Astrocyte of the cerebellum (primary cell): ENCODE results near the gene CNGB1.

ENCODE experiments used
- DNase-seq: peaks from one replicate; pipeline ENCODE4 v3.0.0-alpha.2; 2011; ENCODE audit warnings: low read depth
- H3K4me3 ChIP-seq: 2 replicates; pipeline ENCODE4 v1.5.1; 2011; ENCODE audit warnings: mild to moderate bottlenecking, low read depth, low read length, moderate library complexity
- in situ Hi-C: cut with HindIII; loops from 2 replicates; pipeline ENCODE4 v1.10.0; 2017; ENCODE audit warnings: low sequenced_read_pairs
- TF ChIP-seq, protein P1 (sequence below): IDR thresholded peaks from 2 replicates; pipeline ENCODE4 v1.5.1; 2012; ENCODE audit warnings: low read length, low read depth, moderate library complexity, mild to moderate bottlenecking; ENCODE audit errors: missing control alignments

CNGB1 gene

DNA sequence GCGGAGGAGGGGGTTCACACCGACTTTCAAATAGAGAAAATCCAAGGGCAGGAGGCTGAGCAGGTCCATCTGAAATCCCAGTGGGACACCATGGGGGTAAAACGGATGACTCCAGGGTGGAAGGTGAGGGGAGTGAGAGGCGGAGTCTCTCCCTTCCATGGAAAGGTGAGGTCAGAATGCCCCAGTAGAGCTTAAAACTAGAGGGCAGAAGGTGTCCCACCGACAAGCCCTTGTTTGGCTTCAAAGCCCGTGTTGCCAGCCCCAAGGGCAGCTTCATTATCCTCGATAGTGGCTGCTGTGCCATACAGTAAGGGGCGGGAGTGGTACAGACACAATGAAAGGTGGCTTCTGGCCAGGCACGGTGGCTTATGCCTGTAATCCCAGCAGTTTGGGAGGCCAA is 55.7 kb downstream of the CNGB1 start:
- in situ Hi-C loops: no loop called here

DNA sequence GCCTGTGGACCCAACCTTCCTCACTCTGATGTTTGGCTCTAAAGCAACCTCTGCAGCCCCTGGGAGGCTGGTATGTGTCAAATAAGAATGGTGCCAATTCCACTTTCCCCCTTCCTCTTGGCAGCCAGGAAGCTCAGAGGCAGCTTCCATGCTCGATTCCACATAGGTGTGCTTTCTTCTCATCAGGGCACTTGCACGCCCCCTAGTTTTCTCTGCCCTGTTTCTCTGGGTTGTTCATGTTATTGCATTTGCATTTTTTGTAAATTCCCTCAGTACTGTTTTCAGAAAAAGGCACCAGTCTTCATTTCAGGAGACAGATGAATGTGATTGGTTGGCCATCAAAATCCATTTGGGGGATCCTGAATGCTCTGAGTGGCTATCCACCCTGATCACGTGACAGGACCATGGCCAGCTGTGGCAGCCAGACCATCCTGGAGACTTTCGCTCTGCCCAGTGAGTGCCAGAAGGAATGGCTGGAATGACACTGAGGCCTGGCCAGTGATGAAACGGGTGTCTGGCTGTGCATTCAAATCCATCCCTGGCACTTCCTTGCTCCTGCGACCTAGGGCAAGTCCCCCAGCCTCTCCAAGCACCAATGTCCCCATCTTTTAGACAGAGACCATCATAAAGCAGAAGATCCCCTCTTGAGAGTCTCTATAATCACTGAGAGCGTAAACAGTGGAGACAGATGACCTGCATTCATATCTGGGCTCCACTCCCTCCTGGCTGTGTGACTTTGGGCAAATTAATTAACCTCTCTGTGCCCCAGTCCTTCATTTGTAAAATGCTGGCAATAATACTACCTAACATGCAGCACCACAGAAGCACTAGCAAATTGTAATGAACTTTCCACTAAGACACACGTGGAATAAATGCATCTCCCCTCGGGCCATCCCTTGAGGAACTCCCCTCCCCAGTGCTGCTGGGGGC is 56.4 kb downstream of the CNGB1 start:
- TF ChIP-seq, protein P1, sequence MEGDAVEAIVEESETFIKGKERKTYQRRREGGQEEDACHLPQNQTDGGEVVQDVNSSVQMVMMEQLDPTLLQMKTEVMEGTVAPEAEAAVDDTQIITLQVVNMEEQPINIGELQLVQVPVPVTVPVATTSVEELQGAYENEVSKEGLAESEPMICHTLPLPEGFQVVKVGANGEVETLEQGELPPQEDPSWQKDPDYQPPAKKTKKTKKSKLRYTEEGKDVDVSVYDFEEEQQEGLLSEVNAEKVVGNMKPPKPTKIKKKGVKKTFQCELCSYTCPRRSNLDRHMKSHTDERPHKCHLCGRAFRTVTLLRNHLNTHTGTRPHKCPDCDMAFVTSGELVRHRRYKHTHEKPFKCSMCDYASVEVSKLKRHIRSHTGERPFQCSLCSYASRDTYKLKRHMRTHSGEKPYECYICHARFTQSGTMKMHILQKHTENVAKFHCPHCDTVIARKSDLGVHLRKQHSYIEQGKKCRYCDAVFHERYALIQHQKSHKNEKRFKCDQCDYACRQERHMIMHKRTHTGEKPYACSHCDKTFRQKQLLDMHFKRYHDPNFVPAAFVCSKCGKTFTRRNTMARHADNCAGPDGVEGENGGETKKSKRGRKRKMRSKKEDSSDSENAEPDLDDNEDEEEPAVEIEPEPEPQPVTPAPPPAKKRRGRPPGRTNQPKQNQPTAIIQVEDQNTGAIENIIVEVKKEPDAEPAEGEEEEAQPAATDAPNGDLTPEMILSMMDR: no peak
- no peak overlapping the region for H3K4me3 ChIP-seq
- DNase-seq: no peak
- in situ Hi-C loops: no loop called here

More for the DNA sequence above, 55.7 kb downstream of the CNGB1 start:
- DNase-seq: no peak
- TF ChIP-seq, protein P1: no peak
- no peak overlapping the region for H3K4me3 ChIP-seq

DNA sequence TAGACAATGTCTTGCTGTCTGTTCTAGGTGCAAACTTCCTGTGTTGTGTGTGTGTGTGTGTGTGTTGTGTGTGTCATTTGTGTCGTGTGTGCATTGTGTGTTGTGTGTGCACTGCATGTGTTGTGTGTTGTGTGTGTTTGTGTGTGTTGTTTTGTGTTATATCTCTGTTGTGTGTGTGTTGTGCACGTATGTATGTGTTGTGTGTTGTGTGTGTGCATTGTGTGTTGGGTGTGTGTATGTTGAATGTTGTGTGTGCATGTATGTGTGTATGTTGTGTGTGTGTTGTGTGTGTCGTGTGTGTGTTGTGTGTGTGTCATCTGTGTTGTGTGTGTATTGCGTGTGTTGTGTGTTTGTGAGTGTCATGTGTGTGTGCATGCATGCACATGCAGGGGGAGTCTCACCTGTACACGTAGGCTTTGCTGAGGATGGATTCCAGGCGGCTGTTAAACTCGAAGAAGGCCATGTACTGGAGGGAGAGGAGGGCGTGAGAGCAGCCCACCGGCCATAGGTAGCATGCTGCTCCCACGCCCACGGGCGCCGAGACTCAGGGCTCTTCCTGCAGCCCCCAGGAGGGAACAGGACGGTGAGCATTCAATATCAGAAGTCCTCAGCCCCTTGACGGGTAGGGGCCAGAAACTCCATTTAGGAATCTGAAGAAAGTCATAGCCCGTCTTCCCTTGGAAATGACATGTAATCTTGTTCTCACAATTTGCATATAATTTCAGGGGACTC is 58.2 kb downstream of the CNGB1 start:
- no peak overlapping the region for H3K4me3 ChIP-seq
- DNase-seq: no peak
- TF ChIP-seq, protein P1: no peak
- in situ Hi-C loops: no loop called here

DNA sequence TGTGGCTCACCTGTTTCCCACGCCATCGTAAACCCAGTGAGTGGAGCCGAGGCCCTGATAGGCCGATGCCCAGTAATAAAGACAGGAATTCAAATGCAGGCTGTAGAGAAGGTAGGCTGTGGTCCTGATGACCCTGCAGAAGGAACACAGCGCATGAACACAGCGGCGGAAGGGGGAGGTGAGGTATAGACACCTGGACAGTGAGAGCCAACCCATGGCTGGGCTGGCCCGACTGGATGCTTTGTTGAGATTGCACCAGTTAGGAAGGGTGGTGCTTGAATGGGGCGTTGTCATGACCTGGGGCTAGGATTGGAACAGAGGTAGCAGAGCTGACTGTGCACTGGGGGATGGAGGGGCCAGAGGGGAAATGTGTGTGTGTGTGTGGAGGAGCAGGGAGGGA is 59.2 kb downstream of the CNGB1 start:
- in situ Hi-C loops: no loop called here
- TF ChIP-seq, protein P1: no peak

DNA sequence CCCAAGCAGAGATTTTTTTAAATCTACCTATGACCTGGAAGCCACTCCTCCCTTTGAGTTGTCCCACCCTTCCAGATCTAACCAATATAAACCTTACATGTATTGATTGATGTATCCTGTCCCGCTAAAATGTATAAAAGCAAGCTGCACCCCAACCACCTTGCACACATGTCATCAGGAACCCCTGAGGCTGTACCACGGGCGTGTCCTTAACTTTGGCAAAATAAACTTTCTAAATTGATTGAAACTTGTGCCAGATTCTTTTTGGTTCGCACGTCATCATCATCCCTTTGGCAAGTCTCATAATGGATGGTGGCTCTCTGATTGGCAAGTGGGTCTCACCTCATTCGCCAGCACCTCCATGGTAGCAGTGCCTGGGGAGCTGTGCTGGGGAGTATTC is 60.2 kb downstream of the CNGB1 start:
- in situ Hi-C loops: no loop called here
- no peak overlapping the region for H3K4me3 ChIP-seq
- TF ChIP-seq, protein P1: no peak
- DNase-seq: no peak

More for the DNA sequence above, 59.2 kb downstream of the CNGB1 start:
- H3K4me3 ChIP-seq: no peak overlapping the region
- DNase-seq: no peak

DNA sequence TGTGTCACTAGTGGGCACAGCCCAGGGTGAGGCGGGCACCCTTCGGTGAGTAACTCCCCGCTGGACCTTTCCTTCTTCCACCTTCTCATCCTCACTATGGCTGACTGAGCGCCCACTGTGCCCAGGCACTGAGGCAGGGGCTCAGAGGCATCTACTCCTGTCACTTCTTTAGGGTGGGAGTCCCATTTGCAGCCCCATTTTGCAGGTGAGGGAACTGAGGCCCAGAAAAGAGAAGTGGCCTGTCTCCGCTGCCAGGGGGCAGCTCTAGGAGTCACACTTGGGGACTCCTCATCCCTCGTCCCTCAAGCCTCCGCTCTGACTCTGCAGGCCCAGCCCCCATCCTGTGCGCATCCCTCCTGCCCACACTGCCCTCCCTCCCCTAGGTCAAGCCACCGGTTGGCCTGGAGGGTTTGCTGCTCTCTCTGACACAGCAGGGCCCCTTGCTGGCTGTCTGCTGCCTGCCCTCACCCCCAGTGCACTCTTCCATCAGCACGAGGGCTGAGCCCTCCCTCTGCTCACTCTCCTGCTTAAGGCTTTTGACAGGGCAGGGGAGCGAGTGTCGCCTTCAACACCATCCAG is 62.4 kb downstream of the CNGB1 start:
- in situ Hi-C loops: loop anchor here (5.0 kb wide), 1 partner anchor 79 kb away; no protein-coding TSS in a partner anchor
- no peak overlapping the region for H3K4me3 ChIP-seq
- no peak for DNase-seq
- TF ChIP-seq, protein P1: no peak
